Left renal cortex interstitium (tissue), 4 donors: ENCODE measurements around the gene EHD3. TPM values are rescaled to one million over a fixed set of nuclear protein-coding genes. Genes with fewer than 3 reads are reported as not detected.

Experiments used
- polyA plus RNA-seq, 4 donors: library from polyadenylated mRNA; unstranded; fragments of 120-200 nt; gene quantifications; one replicate each; pipeline ENCODE4 v1.2.1, GENCODE V29; 2013; ENCODE audit not compliant: insufficient read length in 4 of 4

The EHD3 gene
- polyA plus RNA-seq, 4 donors: 21.0 to 37.0 (median 27.6) TPM

Other genes with a start within 250 kb of the EHD3 start
- 10 to 100 TPM; 37.9 to 44.8 (median 40.0) TPM for gene GALNT14, start 95.7 kb upstream of the EHD3 start, polyA plus RNA-seq
- under 1 TPM in 3 of 4 donors, not detected in 1; 0.03 to 0.16 (median 0.08) TPM for gene CAPN14, start 16.6 kb upstream of the EHD3 start, polyA plus RNA-seq
- gene XDH, start 180.6 kb downstream of the EHD3 start, polyA plus RNA-seq: under 1 TPM; 0.05 to 0.23 (median 0.08) TPM